Smooth muscle cell (in vitro differentiated cells): ENCODE data around the gene PSAPL1. TPM values are rescaled to one million over a fixed set of nuclear protein-coding genes. Genes with fewer than 3 reads are reported as not detected.

Source experiments
- DNase-seq: peaks from one replicate; lab custom pipeline; 2025; ENCODE audit not compliant: unreplicated experiment; lab: John Stamatoyannopoulos, UW
- H2AFZ ChIP-seq: fragments of 200-600 bp; sonication (generic); 2 replicates; pipeline ENCODE4 v1.6.0; 2016; ENCODE audit warnings: antibody characterized with exemption, low read depth, mild to moderate bottlenecking
- H3F3A ChIP-seq: fragments of 200-600 bp; sonication (generic); 2 replicates; pipeline ENCODE4 v1.6.0; 2017; ENCODE audit warnings: antibody characterized with exemption, low read depth
- H3K27ac ChIP-seq: fragments of 200-600 bp; sonication (generic); 2 replicates; pipeline ENCODE4 v1.5.1; 2016; ENCODE audit warnings: low read depth, mild to moderate bottlenecking
- H3K27me3 ChIP-seq: fragments of 200-600 bp; sonication (generic); 2 replicates; pipeline ENCODE4 v1.6.1; 2016; ENCODE audit warnings: low read depth, mild to moderate bottlenecking
- H3K36me3 ChIP-seq: fragments of 200-600 bp; sonication (generic); 2 replicates; pipeline ENCODE4 v1.5.1; 2016; ENCODE audit warnings: low read depth
- H3K4me1 ChIP-seq: fragments of 200-600 bp; sonication (generic); 2 replicates; pipeline ENCODE4 v1.5.1; 2016; ENCODE audit warnings: low read depth
- H3K4me2 ChIP-seq: fragments of 200-600 bp; sonication (generic); 2 replicates; pipeline ENCODE4 v1.6.0; 2016; ENCODE audit warnings: mild to moderate bottlenecking
- H3K4me3 ChIP-seq: fragments of 200-600 bp; sonication (generic); 2 replicates; pipeline ENCODE4 v1.5.1; 2016; ENCODE audit warnings: mild to moderate bottlenecking
- H3K79me2 ChIP-seq: fragments of 200-600 bp; sonication (generic); 2 replicates; pipeline ENCODE4 v1.6.0; 2016; ENCODE audit warnings: low read depth, mild to moderate bottlenecking
- H3K9ac ChIP-seq: fragments of 200-600 bp; sonication (generic); 2 replicates; pipeline ENCODE4 v1.6.0; 2016; ENCODE audit warnings: low read depth
- H3K9me3 ChIP-seq: fragments of 200-600 bp; sonication (generic); replicated peaks from 2 replicates; pipeline ENCODE4 v1.5.1; 2016; ENCODE audit warnings: low read depth
- H4K20me1 ChIP-seq: fragments of 200-600 bp; sonication (generic); 2 replicates; pipeline ENCODE4 v1.6.0; 2016; ENCODE audit warnings: low read depth
- CTCF ChIP-seq: fragments of 200-600 bp; sonication (generic); IDR thresholded peaks from 2 replicates; pipeline ENCODE4 v1.5.1; 2017; ENCODE audit warnings: borderline replicate concordance, mild to moderate bottlenecking, antibody characterized with exemption; ENCODE audit not compliant: insufficient read depth, poor library complexity, severe bottlenecking
- WGBS: methylation state at CpG from one replicate; pipeline ENCODE4 v1.1.7; 2016; ENCODE audit warnings: low lambda C conversion rate; 5-methylcytosine and 5-hydroxymethylcytosine counted together
- polyA plus RNA-seq: library from polyadenylated mRNA; unstranded; fragments of >200 nt; fragmentation: Nextera tagmentation; extraction: Ambion mirVana; gene quantifications from 2 replicates; pipeline ENCODE4 v1.2.1, GENCODE V29; 2016
- total RNA-seq: library from RNA; depleted of rRNA; stranded (reverse); fragments of >200 nt; gene quantifications from 2 replicates; pipeline ENCODE4 v1.2.3, GENCODE V29; 2014

PSAPL1 gene
- total and polyA plus RNA-seq, 2 experiments from 2014 or later, result not detected

- Histone ChIP-seq H4K20me1 (no peaks in the 10 kb centered on the region), H3K4me2 (no peak overlapping the region), H3K4me3 (no peak overlapping the region), H3K79me2 (no peaks in the 10 kb centered on the region), H3K27me3 (no peaks in the 10 kb centered on the region), H2AFZ (no peak overlapping the region), H3K27ac (no peak overlapping the region), H3K9ac (no peak overlapping the region), H3K9me3 (no peaks in the 10 kb centered on the region), H3K4me1 (no peaks in the 10 kb centered on the region), H3K36me3 (no peaks in the 10 kb centered on the region), H3F3A (no peaks in the 10 kb centered on the region)
- DNase-seq, result no peak
- WGBS, result 84% methylated on average over 12 of the region's 12 CpGs
- TF ChIP-seq CTCF, result no peak
Observed at GRCh38 chr4:7384929-7385890, 49.5 kb downstream of the PSAPL1 start.

- no peaks in the 10 kb centered on the region for H3K36me3 ChIP-seq
- no peak overlapping the region for H2AFZ ChIP-seq
- no peaks in the 10 kb centered on the region for H4K20me1 ChIP-seq
- no peaks in the 10 kb centered on the region for H3K9me3 ChIP-seq
- no peaks in the 10 kb centered on the region for H3F3A ChIP-seq
- H3K9ac ChIP-seq, result no peak overlapping the region
- H3K27me3 ChIP-seq, result no peaks in the 10 kb centered on the region
- H3K4me1 ChIP-seq, result no peaks in the 10 kb centered on the region
- TF ChIP-seq CTCF, result no peak
- H3K4me3 ChIP-seq, result no peak overlapping the region
- WGBS, result 84% methylated on average over 28 of the region's 28 CpGs
- H3K79me2 ChIP-seq, result no peaks in the 10 kb centered on the region
- no peak for DNase-seq
- H3K27ac ChIP-seq, result no peak overlapping the region
- H3K4me2 ChIP-seq, result no peak overlapping the region
Observed at GRCh38 chr4:7384003-7384928, 50.5 kb downstream of the PSAPL1 start.

- Histone ChIP-seq H3K4me3 (no peak overlapping the region), H3K79me2 (no peaks in the 10 kb centered on the region), H3K27me3 (no peaks in the 10 kb centered on the region), H3K4me1 (no peaks in the 10 kb centered on the region), H3K4me2 (no peak overlapping the region), H3F3A (no peaks in the 10 kb centered on the region), H3K9me3 (no peaks in the 10 kb centered on the region), H3K27ac (no peak overlapping the region), H4K20me1 (no peaks in the 10 kb centered on the region), H3K9ac (no peak overlapping the region), H2AFZ (no peak overlapping the region), H3K36me3 (no peaks in the 10 kb centered on the region)
- 88% methylated on average over 8 of the region's 8 CpGs for WGBS
- DNase-seq, result no peak
- TF ChIP-seq CTCF, result no peak
Observed at GRCh38 chr4:7383266-7383665, 51.5 kb downstream of the PSAPL1 start.
